GM18517 (cell line): ENCODE data around the gene PRPF6.
A peak's percentile ranks its signal among the peaks of the same experiment; 100 is the strongest.
"Not testable (repeated sequence)": the region's sequence is repeated elsewhere in the genome, so short reads cannot be mapped to it uniquely, and the experiment has no call there.

ENCODE experiments used
- ATAC-seq: cut with Tn5 transposase; IDR thresholded peaks from one replicate; pipeline ENCODE4 v1.9.1; 2021; ENCODE audit warnings: mild to moderate bottlenecking, moderate library complexity; ENCODE audit not compliant: unreplicated experiment

PRPF6 gene

DNA sequence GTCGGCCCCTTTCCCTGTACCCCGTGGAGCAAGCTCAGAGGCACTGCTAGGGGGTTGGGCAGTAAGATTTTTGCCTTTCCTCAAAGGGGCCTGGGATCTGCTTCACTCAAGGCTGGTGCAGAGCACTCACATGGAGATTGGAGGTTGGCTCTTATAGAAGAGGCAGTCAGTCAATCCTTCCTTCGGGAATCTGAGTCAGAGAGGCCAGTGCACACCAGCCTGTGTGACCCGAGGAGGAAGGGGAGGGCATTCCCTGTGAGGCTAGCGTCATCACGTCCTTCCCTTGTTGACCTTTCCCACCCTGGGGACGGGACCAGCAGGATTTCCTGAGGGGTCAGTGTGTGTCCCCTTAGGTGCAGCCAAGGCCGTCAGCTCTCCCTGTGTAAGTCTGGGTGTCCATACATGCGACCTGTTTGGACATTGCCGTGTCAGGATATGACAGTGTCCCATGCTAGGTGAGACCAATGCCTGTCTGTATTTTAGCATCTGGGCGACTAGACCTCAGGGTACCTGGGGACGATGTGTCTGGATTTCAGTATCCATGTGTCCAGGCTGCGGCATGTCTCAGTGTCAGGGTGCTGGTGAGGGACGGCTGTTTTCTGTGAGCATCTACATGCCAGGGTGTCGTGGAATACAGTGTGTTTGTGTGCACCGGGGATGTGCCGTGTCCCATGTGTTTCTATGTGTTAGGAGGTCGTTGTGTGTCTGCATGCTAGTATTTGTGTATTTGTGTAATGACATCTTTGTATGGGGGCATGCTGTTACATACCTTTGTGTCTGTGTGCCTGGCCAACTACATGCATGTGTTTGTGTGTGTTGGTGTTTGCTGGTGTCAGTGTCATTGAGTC lies 8.4 kb upstream of the PRPF6 start:
- ATAC-seq = no peak

GRCh38 chr20:63973160-63973479 lies 7.8 kb upstream of the PRPF6 start:
- no peak for ATAC-seq

- no peak for ATAC-seq
These were observed 7.1 kb upstream of the PRPF6 start for GRCh38 chr20:63973636-63974401.

- no peak for ATAC-seq
These were observed 6.3 kb upstream of the PRPF6 start for GRCh38 chr20:63974402-63975200.

DNA sequence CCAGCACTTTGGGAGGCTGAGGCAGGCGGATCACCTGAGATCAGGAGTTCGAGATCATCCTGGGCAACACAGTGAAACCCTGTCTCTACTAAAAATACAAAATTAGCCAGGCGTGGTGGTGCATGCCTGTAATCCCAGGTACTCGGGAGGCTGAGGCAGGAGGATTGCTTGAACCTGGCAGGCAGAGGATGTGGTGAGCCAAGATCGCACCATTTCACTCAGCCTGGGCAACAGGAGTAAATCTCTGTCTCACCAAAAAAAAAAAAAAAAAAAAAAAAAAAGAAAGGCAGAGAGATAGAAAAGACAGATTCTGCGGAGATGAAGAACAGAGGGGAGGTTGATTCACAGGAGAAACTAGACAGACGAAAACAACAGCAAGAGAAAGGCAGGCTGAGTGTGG lies 4.4 kb upstream of the PRPF6 start:
- not testable (repeated sequence) for ATAC-seq

GRCh38 chr20:63976980-63977738 lies 3.8 kb upstream of the PRPF6 start:
- ATAC-seq = no peak

- no peak for ATAC-seq
These were observed 3.1 kb upstream of the PRPF6 start for GRCh38 chr20:63977739-63978276.

DNA sequence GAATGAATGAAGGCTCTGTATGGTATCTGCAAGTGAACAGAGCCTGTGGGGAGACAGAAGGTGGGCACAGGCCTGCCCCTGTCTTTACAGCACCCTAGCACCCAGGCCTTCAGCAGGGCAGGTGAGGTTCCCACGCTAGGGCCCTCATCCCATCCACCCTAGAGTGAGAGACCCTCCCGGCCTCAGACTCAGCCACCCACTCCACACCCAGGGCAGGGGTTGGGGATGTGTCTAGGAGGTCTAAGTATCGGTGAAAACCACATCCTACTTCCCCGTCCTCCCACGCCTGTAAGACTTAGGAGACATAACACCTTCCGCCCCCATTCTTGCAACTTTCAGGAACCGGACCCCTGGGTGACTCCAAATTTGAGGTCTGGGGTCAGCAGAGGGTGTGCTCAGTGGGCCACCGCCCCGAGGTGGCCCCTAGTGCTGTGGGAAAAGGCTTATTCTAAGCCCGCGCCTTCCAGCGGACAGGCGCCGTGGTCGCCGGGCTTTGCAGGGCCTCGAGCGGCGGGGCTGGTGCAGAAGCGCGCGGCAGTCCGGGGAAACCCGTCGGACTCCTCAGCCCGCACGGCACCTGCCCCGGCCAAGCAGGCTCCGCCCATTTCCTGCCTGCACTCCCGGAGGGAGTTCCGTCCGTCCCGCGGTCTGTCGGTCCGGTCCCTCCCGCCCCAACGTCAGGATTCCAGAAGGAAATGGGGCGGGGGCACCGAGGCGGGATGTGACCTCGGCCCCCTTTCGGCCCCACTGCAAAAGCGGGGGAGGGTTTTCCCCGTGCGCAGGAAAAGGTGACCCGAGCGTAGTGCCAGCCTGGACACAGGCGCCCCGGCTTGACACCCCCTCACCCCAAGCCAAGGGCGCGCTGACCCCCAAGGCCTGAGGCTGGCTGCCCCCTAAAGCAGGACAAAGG lies 2.4 kb upstream of the PRPF6 start:
- ATAC-seq = no peak

DNA sequence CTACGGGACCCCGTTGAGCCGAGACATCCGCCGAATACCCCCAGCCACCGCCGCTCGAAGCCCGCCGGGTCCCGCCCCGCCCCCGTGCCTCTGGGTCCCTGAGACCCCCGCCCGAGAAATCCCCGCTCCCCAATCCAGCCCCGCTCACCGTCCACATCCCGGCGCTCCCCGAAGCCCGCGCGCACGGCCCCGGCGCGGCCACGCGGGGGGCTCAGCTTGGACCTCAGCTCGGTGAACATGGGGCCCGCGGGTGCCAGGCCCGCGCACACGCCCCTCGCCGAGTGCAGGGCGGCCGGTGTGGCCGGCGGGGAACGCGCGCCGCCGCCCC lies 1.7 kb upstream of the PRPF6 start:
- ATAC-seq = no peak

DNA sequence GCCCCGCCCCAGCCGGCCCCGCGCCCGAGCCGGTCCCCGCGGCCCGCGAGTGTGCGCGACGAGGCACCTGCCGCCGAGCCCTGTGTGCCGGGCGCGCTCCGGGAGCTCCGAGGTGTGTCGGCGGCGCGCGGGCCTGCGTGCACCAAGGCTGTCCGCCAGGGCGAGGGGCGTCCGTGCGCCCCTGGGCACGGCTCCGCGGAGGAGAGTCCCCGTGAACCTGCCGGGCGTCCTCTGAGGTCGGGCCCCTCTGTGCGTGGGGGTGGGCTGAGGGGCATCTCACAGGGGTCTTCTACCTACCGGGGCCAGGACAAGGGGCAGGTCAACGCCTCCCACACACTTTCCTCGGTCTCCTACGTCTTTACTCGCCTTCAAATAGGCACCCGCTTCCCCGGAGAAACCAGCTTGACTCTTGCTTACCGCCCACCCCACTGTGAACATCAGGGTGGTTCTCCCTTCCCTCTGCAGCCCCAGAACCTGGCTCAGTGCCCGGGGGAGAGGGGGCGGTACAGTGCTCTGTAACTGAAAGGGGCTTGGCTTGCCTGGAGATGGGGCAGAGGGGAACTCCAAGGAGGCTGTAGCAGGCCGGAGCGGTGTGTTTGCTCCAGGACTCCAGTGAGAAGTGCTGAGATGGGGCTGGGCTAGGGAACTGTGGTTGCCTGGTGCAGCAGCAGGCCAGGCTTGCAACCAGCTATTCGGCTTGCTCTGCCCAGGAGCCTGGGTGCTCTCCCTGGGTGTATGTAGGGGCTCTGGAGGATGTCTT lies 1.2 kb upstream of the PRPF6 start, which contains the start of gene SAMD10:
TSS of gene SAMD10 (minus strand) at position 86 of the 760 bp plus-strand sequence. CDS start 175 bp downstream, outside the sequence.
- ATAC-seq = no peak

DNA sequence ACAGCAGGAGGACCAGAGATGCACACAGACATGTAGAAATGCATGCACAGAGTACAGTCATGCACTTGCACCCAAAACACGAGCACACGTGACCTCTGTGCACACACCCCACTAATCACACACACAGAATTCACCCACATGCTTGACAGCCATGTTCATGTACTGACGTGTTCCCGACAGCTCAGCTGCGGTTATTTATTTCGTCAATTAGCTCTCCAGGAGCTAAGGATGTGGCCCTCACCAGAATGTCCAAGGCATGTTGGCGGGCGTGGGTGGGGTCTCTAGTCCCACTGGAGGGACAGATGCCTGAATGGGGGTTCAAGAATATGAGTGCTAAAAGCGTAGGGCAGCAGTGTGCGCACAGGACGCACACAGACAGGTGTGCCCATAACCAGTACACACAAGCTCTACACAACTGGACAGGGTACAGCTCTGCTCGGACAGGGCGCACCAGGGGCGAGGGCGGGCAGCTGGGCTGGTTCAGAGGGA lies 571 bp upstream of the PRPF6 start:
- peak; percentile 6 for ATAC-seq

GRCh38 chr20:63982937-63983336 lies 2.0 kb downstream of the PRPF6 start:
- ATAC-seq = no peak

GRCh38 chr20:64000906-64001305 lies 20.0 kb downstream of the PRPF6 start:
- ATAC-seq = no peak

GRCh38 chr20:64001607-64002011 lies 20.7 kb downstream of the PRPF6 start:
- ATAC-seq = no peak

- no peak for ATAC-seq
These were observed 23.2 kb downstream of the PRPF6 start for GRCh38 chr20:64003960-64004725.

- no peak for ATAC-seq
These were observed 24.5 kb downstream of the PRPF6 start for GRCh38 chr20:64005394-64005793.

GRCh38 chr20:64006490-64006889 lies 25.6 kb downstream of the PRPF6 start:
- no peak for ATAC-seq

DNA sequence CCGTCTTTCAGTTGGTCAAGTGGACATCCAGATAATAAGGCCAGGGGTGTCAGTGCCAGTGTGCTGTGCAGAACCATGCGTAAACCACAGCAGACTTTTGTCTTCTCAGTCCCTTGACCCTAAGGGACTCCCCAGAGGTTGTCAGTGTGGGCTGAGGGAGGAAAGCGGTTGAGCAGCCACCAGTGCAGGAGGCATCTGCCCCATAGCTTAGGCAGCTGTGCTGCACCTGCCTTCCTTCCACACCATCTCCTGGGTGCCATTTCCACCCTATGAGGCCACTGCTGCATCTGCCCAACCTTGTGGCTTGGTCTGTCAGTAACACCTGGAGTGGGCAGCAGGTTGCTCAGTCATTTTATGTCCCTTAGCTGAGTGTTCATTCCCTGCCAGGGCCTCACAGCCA lies 26.0 kb downstream of the PRPF6 start:
- ATAC-seq = no peak
